SJSA1 (cell line): Measurements from ENCODE around the gene NTRK1. TPM values are rescaled to one million over a fixed set of nuclear protein-coding genes. Genes with fewer than 3 reads are reported as not detected.

Source experiments
- total RNA-seq: library from RNA; depleted of rRNA; stranded (reverse); fragments of >200 nt; shearing (Covaris generic); gene quantifications from 2 replicates; pipeline ENCODE4 v1.2.3, GENCODE V29; 2014; rRNA removed

Gene NTRK1
- total RNA-seq, 1 experiment from 2014 or later: not detected

Other genes with a start within 250 kb of the NTRK1 start
- not detected in 2 replicates for gene HAPLN2, start 241.4 kb upstream of the NTRK1 start, total RNA-seq
- gene BCAN, start 218.7 kb upstream of the NTRK1 start, total RNA-seq: not detected in 2 replicates
- 149 and 169 TPM in 2 replicates for gene NES, start 183.5 kb upstream of the NTRK1 start, total RNA-seq
- gene CRABP2, start 155.3 kb upstream of the NTRK1 start, total RNA-seq: 2.8 and 6.7 TPM in 2 replicates
- gene METTL25B, start 132.4 kb upstream of the NTRK1 start, total RNA-seq: 6.4 and 6.5 TPM in 2 replicates
- gene ISG20L2, start 132.1 kb upstream of the NTRK1 start, total RNA-seq: 13.8 and 21.5 TPM in 2 replicates
- gene MRPL24, start 119.8 kb upstream of the NTRK1 start, total RNA-seq: 70.0 and 126 TPM in 2 replicates
- 324 and 387 TPM in 2 replicates for gene HDGF, start 109.2 kb upstream of the NTRK1 start, total RNA-seq
- gene PRCC, start 93.3 kb upstream of the NTRK1 start, total RNA-seq: 36.9 and 37.3 TPM in 2 replicates
- not detected in 2 replicates for gene SH2D2A, start 44.0 kb upstream of the NTRK1 start, total RNA-seq
- not detected in 2 replicates for gene INSRR, start 1.7 kb upstream of the NTRK1 start, total RNA-seq
- 0.53 and 1.0 TPM in 2 replicates for gene PEAR1, start 32.9 kb downstream of the NTRK1 start, total RNA-seq
- not detected in 2 replicates for gene LRRC71, start 59.8 kb downstream of the NTRK1 start, total RNA-seq
- 21.8 and 29.4 TPM in 2 replicates for gene ARHGEF11, start 184.9 kb downstream of the NTRK1 start, total RNA-seq
- not detected in 2 replicates for gene ETV3L, start 238.9 kb downstream of the NTRK1 start, total RNA-seq